ENCODE data around the gene KIF26A. TPM values are rescaled to one million over a fixed set of nuclear protein-coding genes. Genes with fewer than 3 reads are reported as not detected.

Gene KIF26A
- total RNA-seq, 1 donor from 2014 or later, result 7.0 TPM

DNA sequence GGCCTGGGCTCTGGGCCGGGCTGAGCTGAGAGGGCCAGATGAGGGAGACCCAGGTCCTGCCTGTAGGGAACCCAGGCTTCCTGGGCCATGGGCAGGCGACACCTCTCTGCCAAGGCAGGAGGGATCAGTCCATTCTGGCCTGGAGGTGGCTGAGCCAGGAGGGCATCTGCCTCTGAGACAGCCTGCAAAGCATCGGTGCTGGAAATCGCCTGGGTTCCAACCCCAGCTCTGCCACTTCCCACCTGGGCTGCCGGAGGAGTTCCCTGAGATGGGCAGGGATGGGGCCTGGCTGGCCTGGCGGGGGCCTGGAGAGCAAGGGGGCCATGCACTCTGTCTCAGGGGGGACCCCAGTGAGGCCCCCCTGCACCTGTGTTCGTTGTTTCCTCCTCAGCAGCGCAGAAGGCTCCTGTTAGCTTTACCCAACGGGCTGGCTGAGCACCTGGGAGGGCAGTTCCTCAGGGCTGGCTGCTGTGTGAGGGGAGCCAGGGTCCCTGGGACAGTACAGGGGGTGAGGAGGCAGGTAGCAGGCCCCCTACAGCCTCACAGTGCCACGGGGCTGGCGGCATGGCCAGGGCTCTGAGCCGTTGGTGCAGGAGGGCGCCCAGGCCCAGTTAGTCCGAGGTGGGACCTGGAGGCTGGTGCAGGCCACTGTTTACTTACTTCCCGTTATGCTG, 50.5 kb downstream of the KIF26A start:
- no peak overlapping the region for H3K27ac Mint-ChIP-seq
- H3K4me1 Mint-ChIP-seq (ENCODE audit: low read depth), result peaks cover 3% of the 10 kb centered on the region
- H3K36me3 Mint-ChIP-seq (ENCODE audit: insufficient read depth), result no peaks in the 10 kb centered on the region
- no peak for DNase-seq (ENCODE audit: low spot score, unreplicated experiment)
- no peaks in the 10 kb centered on the region for H3K27me3 Mint-ChIP-seq
- H3K9me3 Mint-ChIP-seq (ENCODE audit: low read depth), result no peaks in the 10 kb centered on the region
- TF ChIP-seq CTCF (IDR thresholded peaks at IDR 0.05; ENCODE audit: unreplicated experiment), result no peak
- no peak overlapping the region for H3K4me3 Mint-ChIP-seq (ENCODE audit: low read depth)

DNA sequence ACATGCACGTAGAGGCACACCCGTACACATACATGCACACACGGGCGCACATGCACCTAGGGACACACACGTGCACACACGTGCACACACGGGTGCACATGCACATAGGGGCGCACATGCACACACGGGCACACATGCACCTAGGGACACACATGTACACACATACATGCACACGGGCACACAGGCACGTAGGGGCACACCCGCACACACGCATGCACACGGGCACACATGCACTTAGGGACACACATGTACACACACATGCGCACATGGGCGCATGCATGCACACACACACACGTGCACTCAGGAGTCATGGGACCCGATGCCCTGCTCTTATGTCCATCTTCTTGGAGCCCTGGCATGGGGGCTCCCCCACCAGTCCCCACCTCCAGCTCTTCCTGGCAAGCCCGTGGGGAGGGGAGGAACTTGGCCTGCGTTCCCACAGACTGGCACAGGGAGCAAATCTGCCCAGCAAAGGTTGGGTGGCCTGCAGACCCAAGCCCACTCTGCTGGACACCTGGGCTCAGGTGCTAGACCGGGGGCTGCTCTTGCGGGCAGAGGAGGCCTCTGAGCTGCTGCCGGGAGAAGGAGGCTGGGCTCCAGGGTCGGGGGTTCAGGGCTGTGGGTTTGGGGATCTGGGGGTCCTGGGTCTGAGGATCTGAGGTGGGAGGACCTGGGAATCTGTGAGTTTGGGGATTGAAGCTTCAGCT, 51.4 kb downstream of the KIF26A start:
- H3K4me3 Mint-ChIP-seq (ENCODE audit: low read depth), result no peak overlapping the region
- H3K27ac Mint-ChIP-seq, result no peak overlapping the region
- no peak for DNase-seq (ENCODE audit: low spot score, unreplicated experiment)

DNA sequence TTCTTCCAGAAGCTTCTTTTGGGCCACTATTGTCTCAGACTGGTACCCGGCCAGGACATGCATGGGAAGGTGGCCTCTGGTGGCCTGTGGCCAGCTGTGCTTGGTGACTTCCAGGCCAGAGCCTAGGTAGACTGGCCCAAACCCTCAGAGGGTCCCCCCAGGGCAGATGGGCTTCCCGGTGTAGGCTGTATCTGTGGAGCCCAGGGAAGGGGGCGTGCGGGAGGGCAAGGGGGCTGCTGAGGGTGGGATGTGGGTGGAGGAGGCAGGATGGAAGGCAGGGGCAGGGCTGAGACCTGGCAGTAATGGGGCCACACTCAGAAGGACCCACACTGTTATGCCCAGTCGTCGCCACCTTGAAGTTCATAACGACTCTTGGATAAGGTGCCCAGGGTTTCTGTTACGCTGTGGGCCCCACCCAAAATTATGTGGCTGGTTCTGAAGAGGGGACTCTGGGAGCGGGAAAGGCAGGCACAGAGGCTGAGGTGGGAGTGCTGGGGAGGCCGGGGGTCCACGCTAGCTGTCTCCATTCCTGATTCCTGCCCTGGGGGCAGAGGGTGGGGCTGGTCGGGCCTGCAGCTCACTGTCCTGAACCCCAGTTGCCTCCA, 52.1 kb downstream of the KIF26A start:
- Mint-ChIP-seq H3K27ac (no peak overlapping the region), H3K27me3 (peaks cover 5% of the 10 kb centered on the region), H3K9me3 (ENCODE audit: low read depth) (no peaks in the 10 kb centered on the region), H3K4me3 (ENCODE audit: low read depth) (no peak overlapping the region), H3K36me3 (ENCODE audit: insufficient read depth) (no peaks in the 10 kb centered on the region), H3K4me1 (ENCODE audit: low read depth) (peaks cover 8% of the 10 kb centered on the region)
- DNase-seq (ENCODE audit: low spot score, unreplicated experiment), result no peak
- no peak for TF ChIP-seq CTCF (IDR thresholded peaks at IDR 0.05; ENCODE audit: unreplicated experiment)

More for the DNA sequence above, 51.4 kb downstream of the KIF26A start:
- peaks cover 5% of the 10 kb centered on the region for H3K27me3 Mint-ChIP-seq
- no peak for TF ChIP-seq CTCF (IDR thresholded peaks at IDR 0.05; ENCODE audit: unreplicated experiment)
- H3K4me1 Mint-ChIP-seq (ENCODE audit: low read depth), result peaks cover 8% of the 10 kb centered on the region
- no peaks in the 10 kb centered on the region for H3K9me3 Mint-ChIP-seq (ENCODE audit: low read depth)
- H3K36me3 Mint-ChIP-seq (ENCODE audit: insufficient read depth), result no peaks in the 10 kb centered on the region

- no peak for DNase-seq (ENCODE audit: low spot score, unreplicated experiment)
- H3K27me3 Mint-ChIP-seq, result peaks cover 9% of the 10 kb centered on the region
- no peak for TF ChIP-seq CTCF (IDR thresholded peaks at IDR 0.05; ENCODE audit: unreplicated experiment)
- peaks cover 13% of the 10 kb centered on the region for H3K4me1 Mint-ChIP-seq (ENCODE audit: low read depth)
- H3K36me3 Mint-ChIP-seq (ENCODE audit: insufficient read depth), result no peaks in the 10 kb centered on the region
- H3K27ac Mint-ChIP-seq, result no peak overlapping the region
- H3K9me3 Mint-ChIP-seq (ENCODE audit: low read depth), result no peaks in the 10 kb centered on the region
- no peak overlapping the region for H3K4me3 Mint-ChIP-seq (ENCODE audit: low read depth)
Observed at GRCh38 chr14:104191409-104191997, 53.1 kb downstream of the KIF26A start.

- H3K4me1 Mint-ChIP-seq (ENCODE audit: low read depth), result peaks cover 13% of the 10 kb centered on the region
- no peaks in the 10 kb centered on the region for H3K36me3 Mint-ChIP-seq (ENCODE audit: insufficient read depth)
- TF ChIP-seq CTCF (IDR thresholded peaks at IDR 0.05; ENCODE audit: unreplicated experiment), result no peak
- no peak overlapping the region for H3K4me3 Mint-ChIP-seq (ENCODE audit: low read depth)
- H3K9me3 Mint-ChIP-seq (ENCODE audit: low read depth), result no peaks in the 10 kb centered on the region
- no peak overlapping the region for H3K27ac Mint-ChIP-seq
- H3K27me3 Mint-ChIP-seq, result peaks cover 9% of the 10 kb centered on the region
- no peak for DNase-seq (ENCODE audit: low spot score, unreplicated experiment)
Observed at GRCh38 chr14:104192146-104192882, 53.9 kb downstream of the KIF26A start.

Measured in progenitor cell of endocrine pancreas (in vitro differentiated cells).